ENCODE data around the gene B4GALT7.

DNA sequence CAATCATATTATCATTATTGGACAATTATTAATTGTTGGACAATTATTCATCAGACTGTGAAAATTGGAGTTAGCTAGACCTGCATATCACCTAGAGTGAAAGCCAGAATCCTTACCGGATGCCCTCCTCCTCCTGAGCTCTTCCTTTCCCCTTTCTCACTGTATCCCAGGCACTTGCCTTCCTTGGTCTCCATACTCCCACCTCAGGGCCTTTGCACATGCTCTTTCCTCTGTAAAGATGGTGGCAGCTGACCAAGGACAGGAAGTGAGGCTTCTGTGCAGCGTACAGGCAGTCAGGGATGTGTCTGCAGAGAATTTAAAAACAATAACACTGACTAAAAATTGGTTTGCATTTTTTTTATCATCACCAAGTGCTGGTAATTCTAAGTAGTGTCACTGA lies 30.0 kb upstream of the B4GALT7 start:
- TF ChIP-seq, protein P1, sequence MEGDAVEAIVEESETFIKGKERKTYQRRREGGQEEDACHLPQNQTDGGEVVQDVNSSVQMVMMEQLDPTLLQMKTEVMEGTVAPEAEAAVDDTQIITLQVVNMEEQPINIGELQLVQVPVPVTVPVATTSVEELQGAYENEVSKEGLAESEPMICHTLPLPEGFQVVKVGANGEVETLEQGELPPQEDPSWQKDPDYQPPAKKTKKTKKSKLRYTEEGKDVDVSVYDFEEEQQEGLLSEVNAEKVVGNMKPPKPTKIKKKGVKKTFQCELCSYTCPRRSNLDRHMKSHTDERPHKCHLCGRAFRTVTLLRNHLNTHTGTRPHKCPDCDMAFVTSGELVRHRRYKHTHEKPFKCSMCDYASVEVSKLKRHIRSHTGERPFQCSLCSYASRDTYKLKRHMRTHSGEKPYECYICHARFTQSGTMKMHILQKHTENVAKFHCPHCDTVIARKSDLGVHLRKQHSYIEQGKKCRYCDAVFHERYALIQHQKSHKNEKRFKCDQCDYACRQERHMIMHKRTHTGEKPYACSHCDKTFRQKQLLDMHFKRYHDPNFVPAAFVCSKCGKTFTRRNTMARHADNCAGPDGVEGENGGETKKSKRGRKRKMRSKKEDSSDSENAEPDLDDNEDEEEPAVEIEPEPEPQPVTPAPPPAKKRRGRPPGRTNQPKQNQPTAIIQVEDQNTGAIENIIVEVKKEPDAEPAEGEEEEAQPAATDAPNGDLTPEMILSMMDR (conservative IDR thresholded peaks at IDR 0.05 in 1 of 2, IDR thresholded peaks at IDR 0.05 in 1 of 2; ENCODE audit: extremely low read depth in 1 of 2, insufficient read depth in 1 of 2, low read depth in 1 of 2, low read length in 2 of 2): no peak
- no peak for TF ChIP-seq EZH2 (IDR thresholded peaks at IDR 0.05; ENCODE audit: borderline replicate concordance, low read length)

Data from mammary epithelial cell (primary cell).